ENCODE results near the gene MYO3B.
A peak's percentile ranks its signal among the peaks of the same experiment; 100 is the strongest.

MYO3B gene

DNA sequence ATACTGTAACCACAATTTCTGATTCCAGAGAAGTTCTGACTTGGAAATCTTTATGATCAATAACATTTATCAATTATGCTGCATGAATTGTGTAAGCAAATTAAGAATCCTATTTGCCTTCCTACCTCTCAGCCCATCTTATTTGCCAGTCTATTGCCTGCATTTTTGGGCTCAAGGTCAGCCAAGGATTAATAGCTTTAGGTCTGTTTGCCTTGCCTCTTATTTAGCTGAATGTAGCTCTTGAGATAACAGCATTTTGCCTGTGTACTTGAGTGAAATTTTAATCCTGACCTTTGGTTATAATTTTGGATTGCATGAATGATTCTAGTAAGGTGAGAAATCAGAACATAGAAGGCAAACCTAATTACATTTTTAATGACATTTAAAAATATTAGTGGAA lies 51.2 kb downstream of the MYO3B start:
- no peak for TF ChIP-seq CTCF (IDR thresholded peaks at IDR 0.05; ENCODE audit: low read length, missing control alignments)
- H3K4me3 ChIP-seq (replicated peaks; ENCODE audit: low read depth, low read length) = no peak overlapping the region
- no peak for DNase-seq (ENCODE audit: low read depth)

GRCh38 chr2:170229744-170230143 lies 51.8 kb downstream of the MYO3B start:
- no peak for DNase-seq (ENCODE audit: low read depth)
- TF ChIP-seq CTCF (IDR thresholded peaks at IDR 0.05; ENCODE audit: low read length, missing control alignments) = no peak
- H3K4me3 ChIP-seq (replicated peaks; ENCODE audit: low read depth, low read length) = no peak overlapping the region

DNA sequence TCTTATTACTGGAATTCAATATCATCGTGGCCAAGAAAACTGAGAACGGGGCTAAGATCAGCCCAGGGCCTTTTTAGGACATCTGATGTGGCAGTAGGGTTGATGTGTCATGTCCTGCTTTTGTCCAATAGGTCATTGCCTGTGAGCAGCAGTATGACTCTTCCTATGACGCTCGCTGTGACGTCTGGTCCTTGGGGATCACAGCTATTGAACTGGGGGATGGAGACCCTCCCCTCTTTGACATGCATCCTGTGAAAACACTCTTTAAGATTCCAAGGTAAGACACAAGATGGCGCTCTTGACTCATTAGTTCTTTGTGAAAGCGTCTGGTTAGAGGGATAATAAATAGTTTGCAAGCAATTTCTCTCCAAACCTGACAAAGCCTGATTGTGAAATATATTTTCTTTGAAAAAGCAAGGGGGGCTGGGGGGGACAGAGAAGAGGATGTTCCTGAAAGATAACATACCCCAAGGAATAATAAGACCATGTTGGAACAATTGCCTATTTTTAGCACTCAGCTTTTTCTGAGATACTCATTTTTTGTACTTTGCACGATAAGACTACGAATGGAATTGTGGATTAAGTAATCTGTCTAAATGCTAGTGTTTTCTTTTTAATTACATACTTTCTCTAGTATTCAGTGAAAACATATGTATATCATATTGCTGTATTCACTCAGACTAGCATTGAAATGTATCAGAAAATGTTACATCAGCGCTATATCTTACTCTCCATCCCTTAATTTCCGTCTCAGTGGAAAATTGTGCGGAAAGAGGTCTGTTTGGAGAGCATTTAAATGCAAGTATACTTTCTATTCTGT lies 58.1 kb downstream of the MYO3B start:
- no peak overlapping the region for H3K4me3 ChIP-seq (replicated peaks; ENCODE audit: low read depth, low read length)
- peak; percentile 58 for TF ChIP-seq CTCF (IDR thresholded peaks at IDR 0.05; ENCODE audit: low read length, missing control alignments)
- DNase-seq (ENCODE audit: low read depth) = peak; percentile 73

GRCh38 chr2:170236680-170237047 lies 58.7 kb downstream of the MYO3B start:
- no peak for DNase-seq (ENCODE audit: low read depth)
- no peak overlapping the region for H3K4me3 ChIP-seq (replicated peaks; ENCODE audit: low read depth, low read length)
- no peak for TF ChIP-seq CTCF (IDR thresholded peaks at IDR 0.05; ENCODE audit: low read length, missing control alignments)

DNA sequence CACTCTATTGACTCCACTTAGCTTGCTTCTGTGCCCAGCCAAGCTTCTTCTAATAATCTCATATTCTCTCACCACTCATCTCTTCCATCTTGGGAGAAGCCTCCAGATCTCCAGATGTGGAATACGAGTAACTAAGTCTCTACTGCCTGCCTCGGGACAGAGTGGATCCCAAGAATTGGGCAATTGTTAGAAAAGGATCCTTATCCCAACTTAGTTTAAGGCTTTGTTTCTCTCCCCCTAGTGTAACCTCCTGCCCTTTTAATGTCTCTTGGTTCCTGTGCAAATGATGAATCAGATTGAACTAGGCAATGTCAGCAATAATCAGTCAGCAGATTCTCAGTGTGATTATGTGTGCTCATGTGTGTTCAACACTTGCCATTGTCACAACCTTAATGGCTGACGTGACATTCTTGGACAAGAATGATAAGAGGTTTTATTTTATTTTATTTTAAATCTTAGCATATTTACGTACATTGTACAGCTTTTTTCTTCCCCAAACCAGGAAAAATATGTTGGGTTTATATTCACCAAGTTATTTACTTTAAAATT lies 59.7 kb downstream of the MYO3B start:
- H3K4me3 ChIP-seq (replicated peaks; ENCODE audit: low read depth, low read length) = no peak overlapping the region
- DNase-seq (ENCODE audit: low read depth) = no peak
- no peak for TF ChIP-seq CTCF (IDR thresholded peaks at IDR 0.05; ENCODE audit: low read length, missing control alignments)

DNA sequence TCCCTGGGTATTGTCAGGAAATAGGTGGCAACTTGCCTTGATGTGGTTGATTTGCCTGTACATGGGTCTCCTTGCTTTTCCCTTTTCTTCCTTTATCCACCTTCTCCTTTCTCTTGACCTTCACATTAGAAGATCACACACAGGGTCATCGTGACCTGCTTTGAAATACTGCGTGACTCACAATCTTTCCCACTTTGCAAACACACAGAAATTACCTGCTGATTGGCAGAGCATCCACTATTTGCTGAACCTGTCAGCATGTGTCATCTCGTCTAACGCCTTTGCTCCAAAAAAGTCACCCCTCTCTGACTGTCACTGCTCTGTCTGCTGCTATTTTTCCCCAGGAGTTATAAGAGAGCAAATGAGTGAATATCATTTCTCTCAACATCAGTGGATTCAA lies 60.8 kb downstream of the MYO3B start:
- TF ChIP-seq CTCF (IDR thresholded peaks at IDR 0.05; ENCODE audit: low read length, missing control alignments) = no peak
- no peak for DNase-seq (ENCODE audit: low read depth)
- no peak overlapping the region for H3K4me3 ChIP-seq (replicated peaks; ENCODE audit: low read depth, low read length)

DNA sequence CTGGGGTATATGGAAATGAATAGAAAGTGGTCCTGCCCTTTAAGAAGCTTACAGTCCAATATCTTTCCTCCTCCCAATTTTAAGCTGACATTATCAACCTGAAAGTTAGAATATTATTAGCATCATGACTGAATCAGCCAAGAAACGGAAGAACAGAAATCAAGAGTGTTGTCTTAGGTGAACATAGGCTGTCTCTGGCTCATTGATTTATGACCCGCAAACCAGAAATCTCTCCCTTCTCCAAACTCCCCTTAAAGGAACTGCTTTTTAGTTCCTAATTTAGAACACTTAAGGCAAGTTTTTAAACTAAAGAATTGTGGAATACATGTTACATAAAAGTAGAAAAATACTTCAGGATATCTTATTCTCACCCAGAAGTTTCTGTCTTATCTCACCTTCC lies 62.7 kb downstream of the MYO3B start:
- no peak for DNase-seq (ENCODE audit: low read depth)
- TF ChIP-seq CTCF (IDR thresholded peaks at IDR 0.05; ENCODE audit: low read length, missing control alignments) = no peak
- H3K4me3 ChIP-seq (replicated peaks; ENCODE audit: low read depth, low read length) = no peak overlapping the region
